OCI-LY3 (cell line): ENCODE results near the gene FAM107B.

ENCODE experiments used
- H2AFZ ChIP-seq: fragments of 200-600, 300-600 bp; shearing (Covaris generic); 2 replicates; pipeline ENCODE4 v1.6.0; 2014; ENCODE audit warnings: antibody characterized with exemption, low read depth, low read length
- H3K27ac ChIP-seq: fragments of 200-600, 300-600 bp; sonication (generic); 2 replicates; pipeline ENCODE4 v1.5.1; 2014; ENCODE audit warnings: mild to moderate bottlenecking, low read length, moderate library complexity, mixed read lengths
- H3K27me3 ChIP-seq: fragments of 200-600, 300-600 bp; sonication (generic); 2 replicates; pipeline ENCODE4 v1.6.1; 2014; ENCODE audit warnings: low read depth, low read length, mixed read lengths
- H3K36me3 ChIP-seq: fragments of 200-600, 300-600 bp; sonication (generic); replicated peaks from 2 replicates; pipeline ENCODE3; 2014; ENCODE audit warnings: low read depth, low read length, mixed read lengths
- H3K4me1 ChIP-seq: fragments of 300-600, 200-600 bp; sonication (generic); 2 replicates; pipeline ENCODE4 v1.6.1; 2014; ENCODE audit warnings: low read length, mixed read lengths
- H3K4me2 ChIP-seq: fragments of 200-600, 300-600 bp; sonication (generic); 2 replicates; pipeline ENCODE4 v1.6.1; 2014; ENCODE audit warnings: low read length, mixed read lengths
- H3K4me3 ChIP-seq: fragments of 300-600, 200-600 bp; sonication (generic); 2 replicates; pipeline ENCODE4 v1.5.1; 2014; ENCODE audit warnings: antibody characterized with exemption, mild to moderate bottlenecking, low read length, moderate library complexity
- H3K79me2 ChIP-seq: fragments of 300-600, 200-600 bp; shearing (Covaris generic); 2 replicates; pipeline ENCODE4 v1.6.1; 2014; ENCODE audit warnings: mild to moderate bottlenecking, low read length, mixed read lengths
- H3K9ac ChIP-seq: fragments of 300-600, 200-600 bp; shearing (Covaris generic); 2 replicates; pipeline ENCODE4 v1.6.0; 2014; ENCODE audit warnings: mild to moderate bottlenecking, low read length, moderate library complexity
- H3K9me3 ChIP-seq: fragments of 200-600, 300-600 bp; shearing (Covaris generic); 2 replicates; pipeline ENCODE4 v1.6.1; 2014; ENCODE audit warnings: low read length, mixed read lengths; ENCODE audit not compliant: insufficient read depth
- H4K20me1 ChIP-seq: fragments of 200-600, 300-600 bp; sonication (generic); 2 replicates; pipeline ENCODE4 v1.6.1; 2016; ENCODE audit warnings: low read length, mixed read lengths; ENCODE audit not compliant: insufficient read depth
- CTCF ChIP-seq: fragments of 200-600, 300-600 bp; sonication (generic); IDR thresholded peaks from 2 replicates; pipeline ENCODE4 v1.5.1; 2014; ENCODE audit warnings: antibody characterized with exemption, low read length, low read depth
- EZH2phosphoT487 ChIP-seq: fragments of 200-600 bp; shearing (Covaris generic); IDR thresholded peaks from 2 replicates; pipeline ENCODE4 v1.6.1; 2018; ENCODE audit warnings: antibody characterized with exemption, mixed run types, low read depth

FAM107B gene

GRCh38 chr10:14678637-14679036, 96.1 kb downstream of the FAM107B start:
- no peak for TF ChIP-seq CTCF
- no peak for TF ChIP-seq EZH2phosphoT487
- H2AFZ ChIP-seq: no peak overlapping the region

GRCh38 chr10:14676732-14677131, 98.0 kb downstream of the FAM107B start:
- no peaks in the 10 kb centered on the region for H3K79me2 ChIP-seq
- H3K9me3 ChIP-seq: no peaks in the 10 kb centered on the region
- H2AFZ ChIP-seq: no peak overlapping the region
- no peaks in the 10 kb centered on the region for H3K27me3 ChIP-seq
- H3K9ac ChIP-seq: no peak overlapping the region
- H3K4me2 ChIP-seq: no peak overlapping the region
- no peak overlapping the region for H3K27ac ChIP-seq
- H3K36me3 ChIP-seq: no peaks in the 10 kb centered on the region
- no peaks in the 10 kb centered on the region for H4K20me1 ChIP-seq
- no peak overlapping the region for H3K4me3 ChIP-seq
- TF ChIP-seq EZH2phosphoT487 (no peak), CTCF (no peak)
- no peaks in the 10 kb centered on the region; the same call in 1 of the 2 replicates for H3K4me1 ChIP-seq

More at GRCh38 chr10:14678637-14679036, 96.1 kb downstream of the FAM107B start:
- Histone ChIP-seq H3K27ac (no peak overlapping the region), H3K79me2 (no peaks in the 10 kb centered on the region), H3K36me3 (no peaks in the 10 kb centered on the region), H3K4me2 (no peak overlapping the region), H3K27me3 (no peaks in the 10 kb centered on the region), H4K20me1 (no peaks in the 10 kb centered on the region), H3K9me3 (no peaks in the 10 kb centered on the region), H3K4me1 (no peaks in the 10 kb centered on the region; the same call in 1 of the 2 replicates), H3K9ac (no peak overlapping the region), H3K4me3 (no peak overlapping the region)

GRCh38 chr10:14674376-14675050, 100.2 kb downstream of the FAM107B start:
- Histone ChIP-seq H3K79me2 (no peaks in the 10 kb centered on the region), H3K4me1 (no peaks in the 10 kb centered on the region; the same call in 1 of the 2 replicates), H3K27me3 (no peaks in the 10 kb centered on the region), H3K27ac (no peak overlapping the region), H4K20me1 (no peaks in the 10 kb centered on the region), H3K36me3 (no peaks in the 10 kb centered on the region), H3K9me3 (no peaks in the 10 kb centered on the region), H3K4me3 (no peak overlapping the region), H2AFZ (no peak overlapping the region), H3K9ac (no peak overlapping the region), H3K4me2 (no peak overlapping the region)
- no peak for TF ChIP-seq CTCF
- no peak for TF ChIP-seq EZH2phosphoT487

- no peak overlapping the region for H3K27ac ChIP-seq
Measured at GRCh38 chr10:14673189-14673861, 101.4 kb downstream of the FAM107B start.

More at GRCh38 chr10:14673189-14673861, 101.4 kb downstream of the FAM107B start:
- no peaks in the 10 kb centered on the region for H3K36me3 ChIP-seq
- no peak overlapping the region for H2AFZ ChIP-seq
- H4K20me1 ChIP-seq: no peaks in the 10 kb centered on the region
- no peaks in the 10 kb centered on the region; the same call in 1 of the 2 replicates for H3K4me1 ChIP-seq
- H3K27me3 ChIP-seq: no peaks in the 10 kb centered on the region
- TF ChIP-seq EZH2phosphoT487 (no peak), CTCF (no peak)
- no peak overlapping the region for H3K9ac ChIP-seq
- H3K4me3 ChIP-seq: no peak overlapping the region
- H3K4me2 ChIP-seq: no peak overlapping the region
- H3K79me2 ChIP-seq: no peaks in the 10 kb centered on the region
- no peaks in the 10 kb centered on the region for H3K9me3 ChIP-seq
